H9 (cell line): ENCODE results near the gene HIBCH. TPM values are rescaled to one million over a fixed set of nuclear protein-coding genes. Genes with fewer than 3 reads are reported as not detected.

Experiments used
- DNase-seq: peaks from one replicate; pipeline ENCODE4 v3.0.0-alpha.2; 2017
- H2AFZ ChIP-seq: one replicate; pipeline ENCODE4 v1.6.1; 2013; ENCODE audit warnings: mild to moderate bottlenecking, low read length, control low read depth, moderate library complexity
- H2AK5ac ChIP-seq: 2 replicates; pipeline ENCODE4 v1.6.1; 2013; ENCODE audit warnings: low read length, control low read depth, mixed read lengths; ENCODE audit not compliant: insufficient read length
- H2BK120ac ChIP-seq: one replicate; pipeline ENCODE4 v1.6.1; 2013; ENCODE audit warnings: low read depth, mild to moderate bottlenecking, low read length, control low read depth, inconsistent platforms; ENCODE audit not compliant: poor library complexity, severe bottlenecking
- H2BK12ac ChIP-seq: 2 replicates; pipeline ENCODE4 v1.6.1; 2013; ENCODE audit warnings: low read length, control low read depth, mixed read lengths, low read depth; ENCODE audit not compliant: insufficient read length
- H2BK15ac ChIP-seq: 2 replicates; pipeline ENCODE4 v1.6.1; 2013; ENCODE audit warnings: low read depth, low read length, control low read depth
- H2BK20ac ChIP-seq: one replicate; pipeline ENCODE4 v1.6.1; 2013; ENCODE audit warnings: low read depth, mild to moderate bottlenecking, low read length, control low read depth, inconsistent platforms; ENCODE audit not compliant: poor library complexity, severe bottlenecking
- H2BK5ac ChIP-seq: 2 replicates; pipeline ENCODE4 v1.6.1; 2013; ENCODE audit warnings: low read length, control low read depth, mixed read lengths; ENCODE audit not compliant: insufficient read length
- H3K14ac ChIP-seq: 2 replicates; pipeline ENCODE4 v1.6.1; 2013; ENCODE audit warnings: low read length, control low read depth; ENCODE audit not compliant: insufficient read depth
- H3K18ac ChIP-seq: 2 replicates; pipeline ENCODE4 v1.6.1; 2013; ENCODE audit warnings: low read depth, mild to moderate bottlenecking, mixed read lengths, low read length, control low read depth; ENCODE audit not compliant: insufficient read length
- H3K23ac ChIP-seq: 2 replicates; pipeline ENCODE4 v1.6.1; 2013; ENCODE audit warnings: low read length, control low read depth, mixed read lengths, low read depth; ENCODE audit not compliant: insufficient read length
- H3K23me2 ChIP-seq: 2 replicates; pipeline ENCODE4 v1.6.1; 2013; ENCODE audit warnings: low read depth, mild to moderate bottlenecking, mixed read lengths, low read length, control low read depth; ENCODE audit not compliant: insufficient read length, poor library complexity, severe bottlenecking
- H3K27ac ChIP-seq: 2 replicates; pipeline ENCODE4 v1.5.1; 2013; ENCODE audit warnings: low read length, control low read depth, mixed read lengths, low read depth; ENCODE audit not compliant: insufficient read length
- H3K27me3 ChIP-seq: 2 replicates; pipeline ENCODE4 v1.6.1; 2013; ENCODE audit warnings: low read length, control low read depth, inconsistent platforms; ENCODE audit not compliant: insufficient read depth
- H3K4ac ChIP-seq: 2 replicates; pipeline ENCODE4 v1.6.1; 2013; ENCODE audit warnings: low read depth, mild to moderate bottlenecking, control low read depth, inconsistent platforms, low read length, moderate library complexity
- H3K4me1 ChIP-seq: 2 replicates; pipeline ENCODE4 v1.6.1; 2013; ENCODE audit warnings: low read length, control low read depth, inconsistent platforms; ENCODE audit not compliant: insufficient read depth
- H3K4me2 ChIP-seq: 2 replicates; pipeline ENCODE4 v1.6.1; 2013; ENCODE audit warnings: low read length, control low read depth, mixed read lengths; ENCODE audit not compliant: insufficient read length, insufficient read depth
- H3K56ac ChIP-seq: 2 replicates; pipeline ENCODE4 v1.6.1; 2013; ENCODE audit warnings: low read depth, mild to moderate bottlenecking, mixed read lengths, low read length, control low read depth; ENCODE audit not compliant: insufficient read length
- H3K79me1 ChIP-seq: 2 replicates; pipeline ENCODE4 v1.6.1; 2013; ENCODE audit warnings: low read depth, mild to moderate bottlenecking, moderate library complexity, low read length, control low read depth, inconsistent platforms; ENCODE audit not compliant: insufficient read depth, poor library complexity, severe bottlenecking
- H3K79me2 ChIP-seq: 2 replicates; pipeline ENCODE4 v1.6.1; 2013; ENCODE audit warnings: low read length, control low read depth, inconsistent platforms; ENCODE audit not compliant: insufficient read depth
- H3K9ac ChIP-seq: 2 replicates; pipeline ENCODE4 v1.6.1; 2013; ENCODE audit warnings: low read length, control low read depth, mixed read lengths; ENCODE audit not compliant: insufficient read length; ENCODE audit errors: extremely low read depth
- H3K9me3 ChIP-seq: one replicate; pipeline ENCODE4 v1.6.1; 2013; ENCODE audit warnings: low read depth, low read length, inconsistent platforms; ENCODE audit not compliant: control insufficient read depth
- H3T11ph ChIP-seq: one replicate; pipeline ENCODE4 v1.6.1; 2013; ENCODE audit warnings: mild to moderate bottlenecking, low read length, control low read depth, inconsistent platforms
- H4K20me1 ChIP-seq: one replicate; pipeline ENCODE4 v1.6.1; 2013; ENCODE audit not compliant: control insufficient read depth, insufficient read length, insufficient read depth
- H4K5ac ChIP-seq: 2 replicates; pipeline ENCODE4 v1.6.1; 2013; ENCODE audit warnings: low read depth, mild to moderate bottlenecking, mixed read lengths, low read length, control low read depth; ENCODE audit not compliant: insufficient read length
- H4K8ac ChIP-seq: replicated peaks from 2 replicates; pipeline ENCODE4 v1.6.1; 2013; ENCODE audit warnings: low read length, control low read depth, mixed read lengths, low read depth; ENCODE audit not compliant: insufficient read length
- H4K91ac ChIP-seq: 2 replicates; pipeline ENCODE4 v1.6.1; 2013; ENCODE audit warnings: low read depth, mild to moderate bottlenecking, moderate library complexity, mixed read lengths, low read length, control low read depth; ENCODE audit not compliant: insufficient read length
- H3K27ac Mint-ChIP-seq, 3 experiments: 2 replicates in 2 of 3; 3 replicates in 1 of 3; pipeline ENCODE4 v1.8.0; 2020 to 2021; ENCODE audit warnings: mixed read lengths in 3 of 3, mild to moderate bottlenecking in 1 of 3, moderate library complexity in 1 of 3
- H3K27me3 Mint-ChIP-seq: 2 replicates; pipeline ENCODE4 v1.8.0; 2021; ENCODE audit warnings: low read depth, mild to moderate bottlenecking, moderate library complexity, mixed read lengths
- H3K36me3 Mint-ChIP-seq, 3 experiments: 2 replicates in 2 of 3; 3 replicates in 1 of 3; pipeline ENCODE4 v1.8.0; 2020 to 2021; ENCODE audit warnings: low read depth in 3 of 3, mixed read lengths in 3 of 3; ENCODE audit not compliant: insufficient read depth in 1 of 3
- H3K4me1 Mint-ChIP-seq, 2 experiments: 2 replicates each; pipeline ENCODE4 v1.8.0; 2020; ENCODE audit warnings: mixed read lengths in 2 of 2
- H3K4me3 Mint-ChIP-seq, 2 experiments: 2 replicates in 1 of 2; 3 replicates in 1 of 2; pipeline ENCODE4 v1.8.0; 2020 to 2021; ENCODE audit warnings: mild to moderate bottlenecking in 2 of 2, mixed read lengths in 2 of 2, moderate library complexity in 1 of 2
- H3K9me3 Mint-ChIP-seq, 2 experiments: 2 replicates in 1 of 2; 3 replicates in 1 of 2; pipeline ENCODE4 v1.8.0; 2020; ENCODE audit warnings: mild to moderate bottlenecking in 2 of 2, mixed read lengths in 2 of 2, moderate library complexity in 1 of 2
- WGBS: extraction: QIAGEN DNeasy Blood & Tissue Kit; methylation state at CpG from one replicate; pipeline ENCODE4 v1.1.7; 2013; ENCODE audit warnings: missing lambda C conversion rate, low lambda C conversion rate, mixed read lengths; ENCODE audit not compliant: insufficient read length; ENCODE audit errors: extremely low coverage; 5-methylcytosine and 5-hydroxymethylcytosine counted together
- total RNA-seq: library from RNA; stranded (reverse); gene quantifications from 2 replicates; pipeline ENCODE4 v1.2.1, GENCODE V29; 2021
- TF ChIP-seq, protein P1 (sequence below): fragments of 200-600 bp; sonication (generic); conservative IDR thresholded peaks from 3 replicates; pipeline ENCODE4 v1.8.0; 2021; ENCODE audit warnings: antibody characterized with exemption, mild to moderate bottlenecking

HIBCH gene
- total RNA-seq, 1 experiment from 2014 or later: 28.0 TPM

GRCh38 chr2:190165491-190165890 is 154.1 kb downstream of the HIBCH start:
- Mint-ChIP-seq H3K36me3 (peaks cover 0 to 13% (median 3%) of the 10 kb centered on the region in 3 experiments; a peak in 5 of 7 replicates), H3K27me3 (no peaks in the 10 kb centered on the region; the same call in 1 of the 2 replicates), H3K27ac (no peak overlapping the region), H3K4me3 (no peak overlapping the region), H3K9me3 (peaks cover 14 to 17% of the 10 kb centered on the region in 2 experiments), H3K4me1 (no peaks in the 10 kb centered on the region)
- Histone ChIP-seq H4K91ac (no peak overlapping the region), H3K4me2 (no peak overlapping the region), H2BK15ac (no peak overlapping the region), H3K4me1 (no peaks in the 10 kb centered on the region), H3K27me3 (no peaks in the 10 kb centered on the region), H4K5ac (no peak overlapping the region), H4K20me1 (no peaks in the 10 kb centered on the region), H3K23ac (no peak overlapping the region), H2BK20ac (no peak overlapping the region), H4K8ac (no peak overlapping the region), H3K18ac (no peak overlapping the region), H3K23me2 (no peaks in the 10 kb centered on the region), H3K27ac (no peak overlapping the region), H3K9me3 (no peaks in the 10 kb centered on the region), H2AK5ac (no peak overlapping the region), H3K14ac (no peak overlapping the region), H3K79me1 (no peaks in the 10 kb centered on the region), H3K9ac (no peak overlapping the region), H3K79me2 (no peaks in the 10 kb centered on the region), H2AFZ (no peak overlapping the region), H3T11ph (no peak overlapping the region), H2BK5ac (no peak overlapping the region), H3K56ac (no peak overlapping the region), H2BK120ac (no peak overlapping the region), H3K4ac (no peak overlapping the region), H2BK12ac (no peak overlapping the region)
- TF ChIP-seq, protein P1, sequence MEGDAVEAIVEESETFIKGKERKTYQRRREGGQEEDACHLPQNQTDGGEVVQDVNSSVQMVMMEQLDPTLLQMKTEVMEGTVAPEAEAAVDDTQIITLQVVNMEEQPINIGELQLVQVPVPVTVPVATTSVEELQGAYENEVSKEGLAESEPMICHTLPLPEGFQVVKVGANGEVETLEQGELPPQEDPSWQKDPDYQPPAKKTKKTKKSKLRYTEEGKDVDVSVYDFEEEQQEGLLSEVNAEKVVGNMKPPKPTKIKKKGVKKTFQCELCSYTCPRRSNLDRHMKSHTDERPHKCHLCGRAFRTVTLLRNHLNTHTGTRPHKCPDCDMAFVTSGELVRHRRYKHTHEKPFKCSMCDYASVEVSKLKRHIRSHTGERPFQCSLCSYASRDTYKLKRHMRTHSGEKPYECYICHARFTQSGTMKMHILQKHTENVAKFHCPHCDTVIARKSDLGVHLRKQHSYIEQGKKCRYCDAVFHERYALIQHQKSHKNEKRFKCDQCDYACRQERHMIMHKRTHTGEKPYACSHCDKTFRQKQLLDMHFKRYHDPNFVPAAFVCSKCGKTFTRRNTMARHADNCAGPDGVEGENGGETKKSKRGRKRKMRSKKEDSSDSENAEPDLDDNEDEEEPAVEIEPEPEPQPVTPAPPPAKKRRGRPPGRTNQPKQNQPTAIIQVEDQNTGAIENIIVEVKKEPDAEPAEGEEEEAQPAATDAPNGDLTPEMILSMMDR: no peak
- WGBS: no CpG with 5 or more reads among the region's 1 CpG
- no peak for DNase-seq
